Measurements from ENCODE around the gene TMEFF2. TPM values are rescaled to one million over a fixed set of nuclear protein-coding genes. Genes with fewer than 3 reads are reported as not detected.

Gene TMEFF2
- total RNA-seq, 2 donors from 2014 or later = not detected

GRCh38 chr2:191901031-191901430, 293.7 kb downstream of the TMEFF2 start:
- no peaks in the 10 kb centered on the region for H3K36me3 Mint-ChIP-seq
- no peak for DNase-seq (ENCODE audit: low spot score)

GRCh38 chr2:191899410-191899809, 295.3 kb downstream of the TMEFF2 start:
- H3K27me3 Mint-ChIP-seq = peaks cover 0 to 12% of the 10 kb centered on the region in 2 donors
- no peak for DNase-seq (ENCODE audit: low spot score)
- H3K27ac Mint-ChIP-seq = no peak overlapping the region
- ATAC-seq = no peak
- H3K4me1 Mint-ChIP-seq (ENCODE audit: low read depth in 2 of 2) = no peaks in the 10 kb centered on the region
- H3K4me3 Mint-ChIP-seq = no peak overlapping the region
- H3K36me3 Mint-ChIP-seq = no peaks in the 10 kb centered on the region
- H3K9me3 Mint-ChIP-seq = no peaks in the 10 kb centered on the region

More at GRCh38 chr2:191901031-191901430, 293.7 kb downstream of the TMEFF2 start:
- no peak for ATAC-seq
- Mint-ChIP-seq H3K27ac (no peak overlapping the region), H3K9me3 (no peaks in the 10 kb centered on the region), H3K4me3 (no peak overlapping the region), H3K27me3 (peaks cover 0 to 12% of the 10 kb centered on the region in 2 donors), H3K4me1 (ENCODE audit: low read depth in 2 of 2) (no peaks in the 10 kb centered on the region)

Data from natural killer cell treated with Interleukin-12 subunit alpha and Interleukin-12 subunit beta and Interleukin-15 and Interleukin-18, amount 100 ng/mL, for 72 hours (primary cell).